SU-DHL-6 (cell line): Measurements from ENCODE around the gene CEP128.

ENCODE experiments used
- H2AFZ ChIP-seq: fragments of 200-600 bp; sonication (generic); 2 replicates; pipeline ENCODE4 v1.6.1; 2014; ENCODE audit warnings: low read depth, mild to moderate bottlenecking, moderate library complexity, mixed read lengths, antibody characterized with exemption, low read length; ENCODE audit not compliant: severe bottlenecking
- H3F3A ChIP-seq: fragments of 200-600 bp; shearing (Covaris generic); 2 replicates; pipeline ENCODE4 v1.6.0; 2016; ENCODE audit warnings: antibody characterized with exemption, mild to moderate bottlenecking; ENCODE audit not compliant: insufficient read depth
- H3K27ac ChIP-seq: fragments of 200-600 bp; sonication (generic); 2 replicates; pipeline ENCODE4 v1.5.1; 2016; ENCODE audit warnings: low read depth, mild to moderate bottlenecking, low read length, moderate library complexity, mixed read lengths
- H3K27me3 ChIP-seq: fragments of 200-600 bp; sonication (generic), shearing (Covaris generic); 2 replicates; pipeline ENCODE4 v1.6.0; 2014; ENCODE audit warnings: mild to moderate bottlenecking, low read length
- H3K36me3 ChIP-seq: fragments of 200-600 bp; sonication (generic); 2 replicates; pipeline ENCODE4 v1.6.1; 2014; ENCODE audit warnings: mild to moderate bottlenecking, low read length, mixed read lengths
- H3K4me2 ChIP-seq: fragments of 300-600, 200-600 bp; shearing (Covaris generic), sonication (generic); 2 replicates; pipeline ENCODE4 v1.6.0; 2014; ENCODE audit warnings: low read length, low read depth, mild to moderate bottlenecking; ENCODE audit not compliant: poor library complexity, severe bottlenecking
- H3K4me3 ChIP-seq: fragments of 200-600 bp; sonication (generic); 2 replicates; pipeline ENCODE4 v1.5.1; 2014; ENCODE audit warnings: antibody characterized with exemption, low read length, mild to moderate bottlenecking, mixed read lengths; ENCODE audit not compliant: insufficient read depth, poor library complexity, severe bottlenecking
- H3K79me2 ChIP-seq: fragments of 200-600 bp; sonication (generic); 2 replicates; pipeline ENCODE4 v1.6.1; 2014; ENCODE audit warnings: mild to moderate bottlenecking, low read length, moderate library complexity; ENCODE audit not compliant: insufficient read depth
- H3K9ac ChIP-seq: fragments of 200-600 bp; sonication (generic); 2 replicates; pipeline ENCODE4 v1.7.0; 2014; ENCODE audit warnings: mild to moderate bottlenecking, low read length
- H3K9me2 ChIP-seq: fragments of 200-600 bp; sonication (generic); replicated peaks from 2 replicates; pipeline ENCODE4 v1.6.1; 2014; ENCODE audit warnings: low read length; ENCODE audit not compliant: insufficient read depth
- H3K9me3 ChIP-seq: fragments of 200-600 bp; sonication (generic); 2 replicates; pipeline ENCODE4 v1.6.1; 2014; ENCODE audit warnings: low read length, mixed read lengths; ENCODE audit not compliant: insufficient read depth
- H4K20me1 ChIP-seq: fragments of 200-600 bp; sonication (generic); 2 replicates; pipeline ENCODE4 v1.6.1; 2014; ENCODE audit warnings: low read depth, mild to moderate bottlenecking, antibody characterized with exemption, low read length, moderate library complexity, mixed read lengths
- EZH2phosphoT487 ChIP-seq: fragments of 200-600 bp; sonication (generic), shearing (Covaris generic); conservative IDR thresholded peaks from 2 replicates; pipeline ENCODE4 v1.6.1; 2018; ENCODE audit warnings: mild to moderate bottlenecking, antibody characterized with exemption, low read length, moderate library complexity, mixed read lengths
- TF ChIP-seq, protein P1 (sequence below): fragments of 200-600 bp; sonication (generic); IDR thresholded peaks from one replicate; pipeline ENCODE4 v1.5.1; 2017; ENCODE audit warnings: antibody characterized with exemption, mild to moderate bottlenecking, low read length, moderate library complexity; ENCODE audit not compliant: insufficient read depth, poor library complexity, severe bottlenecking

The CEP128 gene

DNA sequence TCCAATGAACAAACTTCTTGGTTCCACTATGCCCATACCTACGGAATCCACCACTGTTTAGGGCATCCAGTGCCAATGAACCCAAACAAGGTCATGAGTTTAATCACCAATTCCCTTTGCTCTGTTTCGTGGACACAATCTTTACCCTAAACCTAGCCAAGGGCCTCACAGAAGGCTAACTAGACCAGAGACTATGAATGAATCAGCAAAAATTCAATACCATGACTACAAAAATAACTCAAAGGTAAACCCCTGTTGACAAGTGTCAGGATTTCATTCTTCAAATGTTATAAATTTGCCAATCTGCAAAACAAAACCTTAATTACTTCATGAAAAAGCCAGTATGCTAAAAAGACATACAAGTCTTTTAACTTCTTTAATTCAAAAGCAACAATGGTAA, 96.7 kb downstream of the CEP128 start:
- no peak overlapping the region for H3K9ac ChIP-seq
- H3K27ac ChIP-seq: no peak overlapping the region
- H3K4me3 ChIP-seq: no peak overlapping the region
- no peaks in the 10 kb centered on the region for H4K20me1 ChIP-seq
- no peaks in the 10 kb centered on the region for H3K9me3 ChIP-seq
- no peaks in the 10 kb centered on the region for H3K79me2 ChIP-seq
- no peak overlapping the region for H2AFZ ChIP-seq
- no peaks in the 10 kb centered on the region for H3K36me3 ChIP-seq
- H3F3A ChIP-seq: no peaks in the 10 kb centered on the region
- no peaks in the 10 kb centered on the region for H3K27me3 ChIP-seq
- H3K9me2 ChIP-seq: no peaks in the 10 kb centered on the region
- H3K4me2 ChIP-seq: no peak overlapping the region
- TF ChIP-seq, protein P1, sequence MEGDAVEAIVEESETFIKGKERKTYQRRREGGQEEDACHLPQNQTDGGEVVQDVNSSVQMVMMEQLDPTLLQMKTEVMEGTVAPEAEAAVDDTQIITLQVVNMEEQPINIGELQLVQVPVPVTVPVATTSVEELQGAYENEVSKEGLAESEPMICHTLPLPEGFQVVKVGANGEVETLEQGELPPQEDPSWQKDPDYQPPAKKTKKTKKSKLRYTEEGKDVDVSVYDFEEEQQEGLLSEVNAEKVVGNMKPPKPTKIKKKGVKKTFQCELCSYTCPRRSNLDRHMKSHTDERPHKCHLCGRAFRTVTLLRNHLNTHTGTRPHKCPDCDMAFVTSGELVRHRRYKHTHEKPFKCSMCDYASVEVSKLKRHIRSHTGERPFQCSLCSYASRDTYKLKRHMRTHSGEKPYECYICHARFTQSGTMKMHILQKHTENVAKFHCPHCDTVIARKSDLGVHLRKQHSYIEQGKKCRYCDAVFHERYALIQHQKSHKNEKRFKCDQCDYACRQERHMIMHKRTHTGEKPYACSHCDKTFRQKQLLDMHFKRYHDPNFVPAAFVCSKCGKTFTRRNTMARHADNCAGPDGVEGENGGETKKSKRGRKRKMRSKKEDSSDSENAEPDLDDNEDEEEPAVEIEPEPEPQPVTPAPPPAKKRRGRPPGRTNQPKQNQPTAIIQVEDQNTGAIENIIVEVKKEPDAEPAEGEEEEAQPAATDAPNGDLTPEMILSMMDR: no peak
- TF ChIP-seq EZH2phosphoT487: no peak

DNA sequence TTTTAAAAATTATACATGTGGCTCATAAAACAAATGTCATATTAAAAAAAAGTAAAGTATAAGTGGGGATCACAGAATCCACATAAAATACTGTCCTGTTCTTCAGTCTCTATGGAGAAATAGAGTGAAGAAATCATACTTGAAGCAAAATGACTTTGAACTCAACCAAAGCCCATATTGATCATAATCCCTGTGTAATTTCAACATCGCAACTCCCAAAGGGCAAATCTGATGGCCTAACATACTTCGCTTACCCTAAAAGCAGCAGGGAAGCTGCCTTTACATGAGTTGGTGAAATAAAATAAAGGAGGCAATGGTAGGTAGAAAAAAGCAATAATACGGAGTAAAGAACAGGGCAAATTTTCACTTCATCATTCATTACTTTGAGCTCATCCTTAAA, 101.8 kb downstream of the CEP128 start:
- no peaks in the 10 kb centered on the region for H3K79me2 ChIP-seq
- H3K4me3 ChIP-seq: no peak overlapping the region
- H4K20me1 ChIP-seq: no peaks in the 10 kb centered on the region
- H3K36me3 ChIP-seq: no peaks in the 10 kb centered on the region
- TF ChIP-seq, protein P1: no peak
- no peak for TF ChIP-seq EZH2phosphoT487
- no peaks in the 10 kb centered on the region for H3K9me3 ChIP-seq
- H3K9me2 ChIP-seq: no peaks in the 10 kb centered on the region
- H3K27ac ChIP-seq: no peak overlapping the region
- no peak overlapping the region for H2AFZ ChIP-seq
- H3K27me3 ChIP-seq: no peaks in the 10 kb centered on the region
- H3K4me2 ChIP-seq: no peak overlapping the region
- no peak overlapping the region for H3K9ac ChIP-seq
- H3F3A ChIP-seq: no peaks in the 10 kb centered on the region

DNA sequence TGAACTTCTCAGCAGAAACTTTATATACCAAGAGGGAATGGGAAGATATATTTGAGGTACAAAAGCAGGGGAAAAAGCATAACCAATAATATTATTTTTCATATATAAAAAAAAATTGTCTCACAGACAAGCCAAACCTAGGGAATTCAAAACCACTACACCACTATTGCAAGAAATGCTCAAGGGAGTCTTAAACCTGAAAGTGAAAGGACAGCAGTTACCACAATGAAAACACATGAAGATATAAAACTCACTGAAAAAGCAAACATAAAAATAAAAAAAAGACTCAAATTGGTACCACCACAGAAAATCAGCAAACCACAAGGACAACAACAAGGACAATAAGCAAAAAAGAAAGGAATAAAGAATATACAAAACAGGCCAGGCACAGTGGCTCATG, 131.9 kb downstream of the CEP128 start:
- 0 out of 2 replicates have a peak, but pooled peaks cover 2% of the 10 kb centered on the region for H3K36me3 ChIP-seq
- H4K20me1 ChIP-seq: no peaks in the 10 kb centered on the region
- H3K4me2 ChIP-seq: no peak overlapping the region
- no peaks in the 10 kb centered on the region for H3K9me3 ChIP-seq
- no peak overlapping the region for H3K27ac ChIP-seq
- no peak overlapping the region for H3K4me3 ChIP-seq
- TF ChIP-seq, protein P1: no peak
- TF ChIP-seq EZH2phosphoT487: no peak
- H3K27me3 ChIP-seq: no peaks in the 10 kb centered on the region
- H3F3A ChIP-seq: no peaks in the 10 kb centered on the region
- H3K9ac ChIP-seq: no peak overlapping the region
- no peaks in the 10 kb centered on the region for H3K9me2 ChIP-seq
- no peaks in the 10 kb centered on the region for H3K79me2 ChIP-seq
- no peak overlapping the region for H2AFZ ChIP-seq
